ENCODE results near the gene CHAF1A. TPM values are rescaled to one million over a fixed set of nuclear protein-coding genes. Genes with fewer than 3 reads are reported as not detected.

Gene CHAF1A
- polyA plus RNA-seq, 4 donors, result 19.8 to 28.9 (median 22.3) TPM

- DNase-seq (ENCODE audit: low read depth in 4 of 4, low spot score in 2 of 4), result peak in 2 of 4 donors; percentile 41 to 55
These were observed 72.1 kb downstream of the CHAF1A start for GRCh38 chr19:4474514-4475022.

- DNase-seq (ENCODE audit: low read depth in 4 of 4, low spot score in 2 of 4), result no peak
These were observed 74.8 kb downstream of the CHAF1A start for GRCh38 chr19:4477034-4477801.

GRCh38 chr19:4482721-4483364 is 80.4 kb downstream of the CHAF1A start:
- no peak for DNase-seq (ENCODE audit: low read depth in 4 of 4, low spot score in 2 of 4)

- no peak for DNase-seq (ENCODE audit: low read depth in 4 of 4, low spot score in 2 of 4)
These were observed 80.9 kb downstream of the CHAF1A start for GRCh38 chr19:4483385-4483784.

GRCh38 chr19:4487572-4487971 is 85.1 kb downstream of the CHAF1A start:
- DNase-seq (ENCODE audit: low read depth in 4 of 4, low spot score in 2 of 4), result no peak

- no peak for DNase-seq (ENCODE audit: low read depth in 4 of 4, low spot score in 2 of 4)
These were observed 86.1 kb downstream of the CHAF1A start for GRCh38 chr19:4488496-4488895.

GRCh38 chr19:4491446-4491845 is 89.0 kb downstream of the CHAF1A start:
- DNase-seq (ENCODE audit: low read depth in 4 of 4, low spot score in 2 of 4), result no peak

GRCh38 chr19:4492337-4493103 is 90.1 kb downstream of the CHAF1A start:
- no peak for DNase-seq (ENCODE audit: low read depth in 4 of 4, low spot score in 2 of 4)

Other genes with a start within 250 kb of the CHAF1A start
- 1 to 10 TPM in 3 of 4 donors, under 1 TPM in 1; 0.65 to 1.7 (median 1.4) TPM for gene CREB3L3, start 249.0 kb upstream of the CHAF1A start, polyA plus RNA-seq (ENCODE audit: insufficient read length in 4 of 4)
- gene SIRT6, start 220.1 kb upstream of the CHAF1A start, polyA plus RNA-seq (ENCODE audit: insufficient read length in 4 of 4), result 10 to 100 TPM; 14.8 to 28.3 (median 22.7) TPM
- gene ANKRD24, start 220.0 kb upstream of the CHAF1A start, polyA plus RNA-seq (ENCODE audit: insufficient read length in 4 of 4), result 1 to 10 TPM in 3 of 4 donors, under 1 TPM in 1; 0.95 to 1.8 (median 1.4) TPM
- under 1 TPM; 0.18 to 0.68 (median 0.51) TPM for gene EBI3, start 173.1 kb upstream of the CHAF1A start, polyA plus RNA-seq (ENCODE audit: insufficient read length in 4 of 4)
- gene YJU2, start 155.6 kb upstream of the CHAF1A start, polyA plus RNA-seq (ENCODE audit: insufficient read length in 4 of 4), result 10 to 100 TPM; 19.7 to 28.5 (median 22.7) TPM
- 1 to 10 TPM; 1.5 to 3.3 (median 2.3) TPM for gene SHD, start 123.4 kb upstream of the CHAF1A start, polyA plus RNA-seq (ENCODE audit: insufficient read length in 4 of 4)
- under 1 TPM; 0.33 to 0.61 (median 0.48) TPM for gene TMIGD2, start 100.3 kb upstream of the CHAF1A start, polyA plus RNA-seq (ENCODE audit: insufficient read length in 4 of 4)
- gene FSD1, start 98.0 kb upstream of the CHAF1A start, polyA plus RNA-seq (ENCODE audit: insufficient read length in 4 of 4), result 10 to 100 TPM in 1 of 4 donors, 1 to 10 TPM in 3; 3.9 to 11.4 (median 7.1) TPM
- 10 to 100 TPM; 21.0 to 33.6 (median 28.5) TPM for gene STAP2, start 63.8 kb upstream of the CHAF1A start, polyA plus RNA-seq (ENCODE audit: insufficient read length in 4 of 4)
- 10 to 100 TPM; 21.8 to 36.6 (median 28.9) TPM for gene MPND, start 59.1 kb upstream of the CHAF1A start, polyA plus RNA-seq (ENCODE audit: insufficient read length in 4 of 4)
- 10 to 100 TPM; 51.5 to 82.9 (median 75.5) TPM for gene SH3GL1, start 2.1 kb upstream of the CHAF1A start, polyA plus RNA-seq (ENCODE audit: insufficient read length in 4 of 4)
- gene UBXN6, start 55.2 kb downstream of the CHAF1A start, polyA plus RNA-seq (ENCODE audit: insufficient read length in 4 of 4), result 100 to 1,000 TPM in 2 of 4 donors, 10 to 100 TPM in 2; 84.2 to 129 (median 112) TPM
- gene HDGFL2, start 69.7 kb downstream of the CHAF1A start, polyA plus RNA-seq (ENCODE audit: insufficient read length in 4 of 4), result 10 to 100 TPM; 61.5 to 96.9 (median 89.2) TPM
- 1 to 10 TPM in 2 of 4 donors, under 1 TPM in 2; 0.48 to 2.2 (median 1.1) TPM for gene PLIN4, start 115.8 kb downstream of the CHAF1A start, polyA plus RNA-seq (ENCODE audit: insufficient read length in 4 of 4)
- 10 to 100 TPM in 1 of 4 donors, 1 to 10 TPM in 3; 2.6 to 12.3 (median 5.4) TPM for gene PLIN5, start 132.6 kb downstream of the CHAF1A start, polyA plus RNA-seq (ENCODE audit: insufficient read length in 4 of 4)
- gene LRG1, start 137.4 kb downstream of the CHAF1A start, polyA plus RNA-seq (ENCODE audit: insufficient read length in 4 of 4), result 1 to 10 TPM in 2 of 4 donors, under 1 TPM in 2; 0.68 to 1.5 (median 1.2) TPM
- gene SEMA6B, start 157.0 kb downstream of the CHAF1A start, polyA plus RNA-seq (ENCODE audit: insufficient read length in 4 of 4), result 1 to 10 TPM; 2.4 to 4.0 (median 2.9) TPM
- 10 to 100 TPM; 12.8 to 15.1 (median 13.4) TPM for gene TNFAIP8L1, start 236.9 kb downstream of the CHAF1A start, polyA plus RNA-seq (ENCODE audit: insufficient read length in 4 of 4)